BE2C (cell line): Measurements from ENCODE around the gene LRMDA.

Experiments used
- DNase-seq: peaks from one replicate; pipeline ENCODE4 v3.0.0-alpha.2; 2020
- H3K27me3 ChIP-seq: fragments of 250-450 bp; sonication (Bioruptor Pico); 2 replicates; pipeline ENCODE4 v1.5.1; 2020; ENCODE audit warnings: mild to moderate bottlenecking
- H3K36me3 ChIP-seq: fragments of 250-450 bp; sonication (Bioruptor Pico); 2 replicates; pipeline ENCODE4 v1.5.1; 2020; ENCODE audit warnings: mild to moderate bottlenecking
- H3K4me1 ChIP-seq: fragments of 250-450 bp; sonication (Bioruptor Pico); 2 replicates; pipeline ENCODE4 v1.5.1; 2020
- H3K4me3 ChIP-seq: 2 replicates; pipeline ENCODE4 v1.5.1; 2011; ENCODE audit warnings: low read depth, low read length
- H3K9me3 ChIP-seq: fragments of 250-450 bp; sonication (Bioruptor Pico); 2 replicates; pipeline ENCODE4 v1.5.1; 2020
- CTCF ChIP-seq: IDR thresholded peaks from 2 replicates; pipeline ENCODE4 v1.5.1; 2012; ENCODE audit warnings: mild to moderate bottlenecking, low read depth, low read length

LRMDA gene

GRCh38 chr10:76086170-76086760 lies 654.8 kb downstream of the LRMDA start:
- Histone ChIP-seq H3K27me3 (no peaks in the 10 kb centered on the region), H3K4me1 (no peaks in the 10 kb centered on the region), H3K4me3 (no peak overlapping the region), H3K36me3 (no peaks in the 10 kb centered on the region), H3K9me3 (no peaks in the 10 kb centered on the region)
- no peak for DNase-seq
- no peak for TF ChIP-seq CTCF

- H3K9me3 ChIP-seq: no peaks in the 10 kb centered on the region
- no peaks in the 10 kb centered on the region for H3K36me3 ChIP-seq
- DNase-seq: peak; percentile 53
- no peak overlapping the region for H3K4me3 ChIP-seq
- H3K27me3 ChIP-seq: no peaks in the 10 kb centered on the region
- peak; percentile 70 for TF ChIP-seq CTCF
- no peaks in the 10 kb centered on the region for H3K4me1 ChIP-seq
These were observed 655.6 kb downstream of the LRMDA start for GRCh38 chr10:76086761-76087639.

GRCh38 chr10:76088008-76088407 lies 656.6 kb downstream of the LRMDA start:
- no peak for DNase-seq
- no peaks in the 10 kb centered on the region for H3K9me3 ChIP-seq
- no peaks in the 10 kb centered on the region for H3K4me1 ChIP-seq
- no peaks in the 10 kb centered on the region for H3K36me3 ChIP-seq
- TF ChIP-seq CTCF: no peak
- no peaks in the 10 kb centered on the region for H3K27me3 ChIP-seq
- H3K4me3 ChIP-seq: no peak overlapping the region

- H3K36me3 ChIP-seq: no peaks in the 10 kb centered on the region
- no peak overlapping the region for H3K4me3 ChIP-seq
- no peaks in the 10 kb centered on the region for H3K4me1 ChIP-seq
- H3K9me3 ChIP-seq: no peaks in the 10 kb centered on the region
- no peak for DNase-seq
- no peaks in the 10 kb centered on the region for H3K27me3 ChIP-seq
- TF ChIP-seq CTCF: no peak
These were observed 657.6 kb downstream of the LRMDA start for GRCh38 chr10:76088980-76089379.

- Histone ChIP-seq H3K4me3 (no peak overlapping the region), H3K9me3 (no peaks in the 10 kb centered on the region), H3K27me3 (no peaks in the 10 kb centered on the region), H3K4me1 (no peaks in the 10 kb centered on the region), H3K36me3 (no peaks in the 10 kb centered on the region)
- no peak for TF ChIP-seq CTCF
- no peak for DNase-seq
These were observed 658.2 kb downstream of the LRMDA start for GRCh38 chr10:76089556-76090180.
